Measurements from ENCODE around the gene GOLGA7B.

Gene GOLGA7B

DNA sequence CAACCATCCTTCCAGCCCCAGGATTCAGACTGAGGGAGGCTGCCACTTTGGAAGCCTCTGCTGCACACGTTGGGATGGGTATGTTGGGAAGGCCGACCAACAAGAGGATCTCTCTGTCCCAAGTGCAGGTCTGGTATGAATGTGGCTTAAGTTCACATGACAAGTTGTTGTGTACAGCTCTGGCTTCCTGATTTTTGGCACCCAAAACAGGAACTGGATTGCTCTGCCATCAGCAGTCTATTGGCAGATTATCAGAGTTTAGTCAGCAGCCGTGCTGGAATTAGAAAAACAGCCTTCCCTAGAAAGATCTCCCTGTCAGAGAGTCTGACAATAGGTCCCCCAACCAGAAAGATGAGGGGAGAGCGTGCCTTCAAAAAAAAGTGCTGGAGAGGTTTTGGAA, 66.9 kb downstream of the GOLGA7B start:
- DNase-seq (ENCODE audit: low read depth) = peak; percentile 49
- TF ChIP-seq CTCF (conservative IDR thresholded peaks at IDR 0.05; ENCODE audit: low read length) = no peak
- H3K4me3 ChIP-seq (ENCODE audit: low read length) = no peak overlapping the region

DNA sequence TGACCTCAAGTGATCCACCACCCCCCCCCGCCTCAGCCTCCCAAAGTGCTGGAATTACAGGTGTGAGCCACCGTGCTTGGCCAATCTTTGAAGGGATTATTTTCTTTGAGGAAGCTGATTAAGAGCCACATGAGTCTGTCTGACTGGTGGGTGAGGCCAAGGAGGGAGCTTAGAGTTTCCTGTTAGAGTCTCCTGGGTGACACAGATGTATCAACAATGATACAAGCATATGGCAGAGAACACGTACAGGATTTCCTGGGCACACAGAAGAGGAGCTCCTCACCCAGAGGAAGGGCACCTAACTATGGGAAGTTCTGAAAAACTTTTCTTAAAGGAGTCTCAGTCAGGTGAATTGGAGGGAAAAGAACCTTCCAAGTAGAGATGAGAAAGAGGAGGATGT, 69.4 kb downstream of the GOLGA7B start:
- no peak for TF ChIP-seq CTCF (conservative IDR thresholded peaks at IDR 0.05; ENCODE audit: low read length)
- DNase-seq (ENCODE audit: low read depth) = no peak

GRCh38 chr10:97920865-97921264, 71.2 kb downstream of the GOLGA7B start:
- no peak overlapping the region for H3K4me3 ChIP-seq (ENCODE audit: low read length)
- TF ChIP-seq CTCF (conservative IDR thresholded peaks at IDR 0.05; ENCODE audit: low read length) = no peak
- DNase-seq (ENCODE audit: low read depth) = no peak

More for the DNA sequence above, 69.4 kb downstream of the GOLGA7B start:
- H3K4me3 ChIP-seq (ENCODE audit: low read length) = no peak overlapping the region
